MM.1S (cell line): ENCODE results near the gene GRK4.

ENCODE experiments used
- DNase-seq: peaks from one replicate; pipeline ENCODE4 v3.0.0-alpha.2; 2015
- H2AFZ ChIP-seq: fragments of 300-600 bp; sonication (generic); 2 replicates; pipeline ENCODE4 v1.6.0; 2016; ENCODE audit warnings: antibody characterized with exemption, low read length
- H3F3A ChIP-seq: fragments of 300-600 bp; sonication (generic); 2 replicates; pipeline ENCODE4 v1.6.1; 2016; ENCODE audit warnings: mild to moderate bottlenecking, antibody characterized with exemption, low read length, moderate library complexity, mixed read lengths; ENCODE audit not compliant: insufficient read depth
- H3K27ac ChIP-seq: fragments of 300-600 bp; sonication (generic); 2 replicates; pipeline ENCODE4 v1.5.1; 2016; ENCODE audit warnings: mild to moderate bottlenecking, low read length
- H3K27me3 ChIP-seq: fragments of 300-600 bp; sonication (generic); replicated peaks from 2 replicates; pipeline ENCODE4 v1.6.0; 2016; ENCODE audit warnings: low read length; ENCODE audit not compliant: insufficient read depth
- H3K36me3 ChIP-seq: fragments of 300-600 bp; sonication (generic); replicated peaks from 2 replicates; pipeline ENCODE4 v1.6.1; 2016; ENCODE audit warnings: mild to moderate bottlenecking, low read length, mixed read lengths; ENCODE audit not compliant: insufficient read depth
- H3K4me1 ChIP-seq: fragments of 300-600 bp; sonication (generic); 2 replicates; pipeline ENCODE4 v1.6.1; 2016; ENCODE audit warnings: low read length, mixed read lengths
- H3K4me2 ChIP-seq: fragments of 300-600 bp; sonication (generic); 2 replicates; pipeline ENCODE4 v1.6.0; 2016; ENCODE audit warnings: low read depth, low read length
- H3K4me3 ChIP-seq: fragments of 300-600 bp; sonication (generic); 2 replicates; pipeline ENCODE4 v1.5.1; 2016; ENCODE audit warnings: low read length, mixed read lengths
- H3K79me2 ChIP-seq: fragments of 300-600 bp; sonication (generic); 2 replicates; pipeline ENCODE4 v1.6.1; 2016; ENCODE audit warnings: mixed run types, low read length, mixed read lengths
- H3K9ac ChIP-seq: fragments of 300-600 bp; sonication (generic); 2 replicates; pipeline ENCODE4 v1.6.1; 2016; ENCODE audit warnings: low read length, mixed read lengths
- H3K9me2 ChIP-seq: fragments of 300-600 bp; sonication (generic); replicated peaks from 2 replicates; pipeline ENCODE4 v1.6.1; 2016; ENCODE audit warnings: mild to moderate bottlenecking, low read length, mixed read lengths; ENCODE audit not compliant: insufficient read depth
- H3K9me3 ChIP-seq: fragments of 300-600 bp; sonication (generic); replicated peaks from 2 replicates; pipeline ENCODE4 v1.6.1; 2016; ENCODE audit warnings: mild to moderate bottlenecking, low read length, mixed read lengths; ENCODE audit not compliant: insufficient read depth
- H4K20me1 ChIP-seq: fragments of 300-600 bp; sonication (generic); 2 replicates; pipeline ENCODE4 v1.6.1; 2016; ENCODE audit warnings: mild to moderate bottlenecking, low read length, moderate library complexity, mixed read lengths; ENCODE audit not compliant: insufficient read depth
- EZH2 ChIP-seq: fragments of 300-600 bp; sonication (generic); optimal IDR thresholded peaks from 2 replicates; pipeline ENCODE3; 2017; ENCODE audit warnings: low read depth, mild to moderate bottlenecking, antibody characterized with exemption, low read length, mixed read lengths
- EZH2phosphoT487 ChIP-seq: fragments of 300-600 bp; sonication (generic); IDR thresholded peaks from 2 replicates; pipeline ENCODE4 v1.6.1; 2018; ENCODE audit warnings: antibody characterized with exemption, low read length
- TF ChIP-seq, protein P1 (sequence below): fragments of 300-600 bp; sonication (generic); IDR thresholded peaks from 2 replicates; pipeline ENCODE4 v1.5.1; 2016; ENCODE audit warnings: antibody characterized with exemption, low read length, mixed read lengths

Gene GRK4

DNA sequence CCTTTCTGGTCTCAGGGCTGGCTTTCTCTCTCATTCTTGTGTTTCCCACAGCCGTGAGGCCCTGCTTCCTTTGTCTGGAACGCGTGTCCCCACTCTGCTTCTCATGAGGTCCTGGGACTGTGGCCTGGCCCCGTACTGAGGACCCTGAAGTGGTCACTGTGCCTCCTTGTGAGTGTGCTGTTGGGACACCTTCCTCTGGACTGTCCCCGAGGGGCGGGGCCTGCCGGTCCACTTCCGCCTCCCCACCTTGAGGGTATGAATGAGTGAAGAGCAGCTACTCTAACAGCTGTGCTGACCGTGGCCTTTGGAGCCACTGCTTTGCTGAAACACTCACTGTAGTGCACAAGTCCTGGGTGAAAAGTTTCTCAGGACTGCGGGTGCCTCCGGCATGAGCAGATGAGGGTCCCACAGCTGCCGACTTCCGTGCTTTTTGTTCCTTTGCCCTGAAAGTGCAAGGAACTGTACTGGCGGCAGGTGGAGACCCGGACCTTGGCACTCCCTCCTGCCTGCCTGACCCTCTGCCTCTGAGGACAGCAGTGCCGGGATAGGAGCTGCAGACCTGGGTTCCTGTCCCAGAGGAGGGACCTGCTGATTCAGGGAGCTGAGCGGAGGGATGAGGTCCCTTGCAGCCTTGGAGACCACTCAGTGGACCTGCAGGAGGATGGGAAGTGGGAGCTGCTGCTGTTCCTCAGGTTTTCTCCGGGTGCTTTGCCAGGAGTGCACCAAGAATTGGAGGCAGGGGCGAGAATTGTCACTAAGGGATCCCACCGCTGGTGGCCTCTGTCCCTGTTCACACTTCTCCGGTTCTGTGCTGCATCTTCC lies 73.0 kb downstream of the GRK4 start:
- no peak overlapping the region for H2AFZ ChIP-seq
- peaks cover 8% of the 10 kb centered on the region for H3K4me1 ChIP-seq
- H3K4me2 ChIP-seq, result no peak overlapping the region

DNA sequence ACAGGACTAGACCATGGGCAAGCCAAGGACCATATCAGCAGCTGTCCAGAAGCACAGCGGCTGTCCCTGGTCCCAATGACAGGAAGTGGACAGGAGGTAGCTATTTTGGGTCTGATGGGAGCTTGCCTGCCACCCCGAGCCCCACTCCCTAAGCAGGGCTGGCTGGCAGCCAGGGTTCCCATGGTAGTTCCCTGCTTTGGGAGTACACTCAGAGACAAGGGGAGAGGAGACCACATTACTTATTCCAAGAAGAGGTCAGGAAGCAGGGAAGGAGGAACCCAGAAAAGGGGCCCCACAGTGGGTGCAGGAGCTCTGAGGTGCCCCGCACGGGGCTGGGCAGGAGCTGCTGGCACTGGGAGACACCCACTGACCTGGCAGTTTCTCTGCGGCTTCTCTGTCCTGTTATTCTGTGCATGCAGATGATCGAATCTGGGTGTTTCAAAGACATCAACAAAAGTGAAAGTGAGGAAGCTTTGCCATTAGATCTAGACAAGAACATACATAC lies 74.6 kb downstream of the GRK4 start:
- Histone ChIP-seq H3K4me1 (peaks cover 8% of the 10 kb centered on the region), H3K27ac (no peak overlapping the region), H3K36me3 (no peaks in the 10 kb centered on the region), H3F3A (peaks cover 16% of the 10 kb centered on the region), H3K9me2 (no peaks in the 10 kb centered on the region), H3K27me3 (peaks cover 16% of the 10 kb centered on the region; the same call in 1 of the 2 replicates), H3K79me2 (peaks cover 4% of the 10 kb centered on the region), H3K9ac (no peak overlapping the region), H3K4me2 (peak overlapping the region; percentile 57), H4K20me1 (no peaks in the 10 kb centered on the region), H3K4me3 (no peak overlapping the region; the same call in 1 of the 2 replicates), H3K9me3 (no peaks in the 10 kb centered on the region), H2AFZ (no peak overlapping the region)
- TF ChIP-seq, protein P1, sequence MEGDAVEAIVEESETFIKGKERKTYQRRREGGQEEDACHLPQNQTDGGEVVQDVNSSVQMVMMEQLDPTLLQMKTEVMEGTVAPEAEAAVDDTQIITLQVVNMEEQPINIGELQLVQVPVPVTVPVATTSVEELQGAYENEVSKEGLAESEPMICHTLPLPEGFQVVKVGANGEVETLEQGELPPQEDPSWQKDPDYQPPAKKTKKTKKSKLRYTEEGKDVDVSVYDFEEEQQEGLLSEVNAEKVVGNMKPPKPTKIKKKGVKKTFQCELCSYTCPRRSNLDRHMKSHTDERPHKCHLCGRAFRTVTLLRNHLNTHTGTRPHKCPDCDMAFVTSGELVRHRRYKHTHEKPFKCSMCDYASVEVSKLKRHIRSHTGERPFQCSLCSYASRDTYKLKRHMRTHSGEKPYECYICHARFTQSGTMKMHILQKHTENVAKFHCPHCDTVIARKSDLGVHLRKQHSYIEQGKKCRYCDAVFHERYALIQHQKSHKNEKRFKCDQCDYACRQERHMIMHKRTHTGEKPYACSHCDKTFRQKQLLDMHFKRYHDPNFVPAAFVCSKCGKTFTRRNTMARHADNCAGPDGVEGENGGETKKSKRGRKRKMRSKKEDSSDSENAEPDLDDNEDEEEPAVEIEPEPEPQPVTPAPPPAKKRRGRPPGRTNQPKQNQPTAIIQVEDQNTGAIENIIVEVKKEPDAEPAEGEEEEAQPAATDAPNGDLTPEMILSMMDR, result no peak
- TF ChIP-seq EZH2 (no peak), EZH2phosphoT487 (no peak)
- DNase-seq, result peak; percentile 23

More for the DNA sequence above, 73.0 kb downstream of the GRK4 start:
- H3K4me3 ChIP-seq, result no peak overlapping the region
- no peak for DNase-seq
- no peak for TF ChIP-seq EZH2
- TF ChIP-seq EZH2phosphoT487, result no peak
- TF ChIP-seq, protein P1, result no peak
- peaks cover 16% of the 10 kb centered on the region for H3F3A ChIP-seq
- no peaks in the 10 kb centered on the region for H3K79me2 ChIP-seq
- no peak overlapping the region for H3K9ac ChIP-seq
- no peaks in the 10 kb centered on the region for H3K36me3 ChIP-seq
- H3K27ac ChIP-seq, result no peak overlapping the region
- no peaks in the 10 kb centered on the region for H3K9me2 ChIP-seq
- no peaks in the 10 kb centered on the region for H4K20me1 ChIP-seq
- peaks cover 16% of the 10 kb centered on the region; the same call in 1 of the 2 replicates for H3K27me3 ChIP-seq
- H3K9me3 ChIP-seq, result no peaks in the 10 kb centered on the region

DNA sequence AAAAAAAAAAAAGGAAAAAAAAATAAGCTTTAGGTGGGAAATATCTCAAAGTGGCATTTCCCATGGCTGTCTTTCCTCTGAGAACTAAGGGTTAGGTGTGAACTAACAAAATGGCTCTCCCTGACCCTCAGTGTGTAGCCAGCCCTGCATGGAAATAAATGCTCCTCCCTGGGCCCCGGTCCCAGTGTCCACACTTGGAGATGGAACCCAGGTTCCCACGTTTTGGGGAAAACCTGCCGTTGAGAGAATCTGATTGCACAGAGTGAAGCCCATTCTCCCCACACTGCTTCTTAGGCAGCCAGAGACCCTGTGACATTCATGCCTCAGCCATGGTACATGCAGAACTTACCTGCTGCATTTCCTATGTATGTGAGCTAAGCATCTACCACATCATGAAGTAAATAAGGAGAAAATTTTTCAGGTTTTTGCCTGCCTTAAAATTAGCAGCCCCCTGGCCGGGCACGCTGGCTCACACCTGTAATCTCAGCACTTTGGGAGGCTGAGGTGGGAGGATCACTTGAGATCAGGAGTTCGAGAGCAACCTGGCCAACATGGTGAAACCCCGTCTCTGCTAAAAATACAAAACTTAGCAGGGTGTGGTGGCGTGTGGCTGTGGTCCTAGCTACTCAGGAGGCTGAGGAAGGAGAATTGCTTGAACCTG lies 76.5 kb downstream of the GRK4 start:
- Histone ChIP-seq H2AFZ (no peak overlapping the region), H3K9me3 (no peaks in the 10 kb centered on the region), H3K4me1 (peaks cover 8% of the 10 kb centered on the region), H3K9me2 (no peaks in the 10 kb centered on the region), H3K27ac (no peak overlapping the region; the same call in 1 of the 2 replicates), H3K36me3 (no peaks in the 10 kb centered on the region), H3K4me3 (no peak overlapping the region), H3K27me3 (peaks cover 16% of the 10 kb centered on the region; the same call in 1 of the 2 replicates), H4K20me1 (no peaks in the 10 kb centered on the region), H3K4me2 (peak overlapping the region; percentile 23; the same call in 1 of the 2 replicates), H3K79me2 (peaks cover 4% of the 10 kb centered on the region), H3F3A (peaks cover 16% of the 10 kb centered on the region), H3K9ac (no peak overlapping the region)
- DNase-seq, result no peak
- TF ChIP-seq, protein P1, result no peak
- TF ChIP-seq EZH2phosphoT487 (no peak), EZH2 (no peak)
